ENCODE measurements around the gene ZNF605. TPM values are rescaled to one million over a fixed set of nuclear protein-coding genes. Genes with fewer than 3 reads are reported as not detected.
A peak's percentile ranks its signal among the peaks of the same experiment; 100 is the strongest.
"Not testable (repeated sequence)": the region's sequence is repeated elsewhere in the genome, so short reads cannot be mapped to it uniquely, and the experiment has no call there.

ZNF605 gene
- total RNA-seq = 13.9 TPM
- long read RNA-seq, full-length matches to known transcripts = 9 of 14 reads
- long read RNA-seq, partial matches to known transcripts = 0 of 14 reads
- long read RNA-seq, other reads (novel, unspliced or antisense) = 5 of 14 reads

GRCh38 chr12:132956011-132956788 lies at the start of gene ZNF605:
TSS of gene ZNF605 (minus strand) at chr12:132956306. CDS start at chr12:132945635, 10,671 bp downstream.
- intact Hi-C loops (cut with micrococcal nuclease) = no loop called here
- DNase-seq (peak; percentile 95), ATAC-seq (peak; percentile 95)

DNA sequence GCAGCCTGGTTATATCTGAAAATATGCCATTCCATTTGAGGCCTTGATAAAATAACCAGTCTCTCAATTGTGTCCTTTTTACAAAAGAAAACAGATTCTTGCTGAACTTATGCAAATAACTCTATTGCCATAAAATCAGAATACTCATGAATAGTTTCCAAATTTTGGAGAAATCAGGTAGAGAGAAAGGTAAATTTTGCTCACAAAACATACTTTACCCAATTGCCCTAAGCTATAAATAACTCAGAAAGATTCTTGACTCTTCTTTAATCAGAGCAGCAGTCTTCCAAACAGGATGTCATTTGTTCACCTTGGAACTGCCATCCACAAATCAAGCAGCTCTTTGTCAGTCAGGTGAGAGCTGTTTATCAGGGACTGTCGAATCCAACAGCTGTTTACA lies 42.6 kb upstream of the ZNF605 start:
- DNase-seq = no peak
- intact Hi-C loops (cut with micrococcal nuclease) = no loop called here
- no peak for ATAC-seq

DNA sequence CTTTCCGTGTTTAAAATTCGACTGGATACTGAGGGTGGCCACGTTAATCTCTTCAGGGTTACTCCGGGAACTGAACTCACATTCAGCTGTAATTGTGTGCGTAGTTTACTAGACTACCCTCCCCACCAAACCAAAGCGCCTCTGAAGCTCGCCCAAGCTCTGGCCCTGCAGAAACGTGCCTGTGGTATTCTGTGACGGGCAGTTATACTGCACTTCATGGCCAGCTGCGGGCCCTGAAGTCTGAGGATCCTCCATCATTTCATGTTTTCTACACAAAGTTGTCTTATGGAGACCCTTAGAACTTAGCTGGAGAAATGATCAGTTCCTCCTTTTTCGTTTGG lies 30.7 kb upstream of the ZNF605 start:
- ATAC-seq = no peak
- DNase-seq = no peak
- intact Hi-C loops (cut with micrococcal nuclease) = no loop called here

GRCh38 chr12:132986001-132986884 lies 30.1 kb upstream of the ZNF605 start, which contains the start of gene ZNF26:
TSS of gene ZNF26 (plus strand) at chr12:132986367. CDS start at chr12:132986841, 474 bp downstream.
- intact Hi-C loops (cut with micrococcal nuclease) = no loop called here
- ATAC-seq (peak; percentile 100), DNase-seq (peak; percentile 94)

DNA sequence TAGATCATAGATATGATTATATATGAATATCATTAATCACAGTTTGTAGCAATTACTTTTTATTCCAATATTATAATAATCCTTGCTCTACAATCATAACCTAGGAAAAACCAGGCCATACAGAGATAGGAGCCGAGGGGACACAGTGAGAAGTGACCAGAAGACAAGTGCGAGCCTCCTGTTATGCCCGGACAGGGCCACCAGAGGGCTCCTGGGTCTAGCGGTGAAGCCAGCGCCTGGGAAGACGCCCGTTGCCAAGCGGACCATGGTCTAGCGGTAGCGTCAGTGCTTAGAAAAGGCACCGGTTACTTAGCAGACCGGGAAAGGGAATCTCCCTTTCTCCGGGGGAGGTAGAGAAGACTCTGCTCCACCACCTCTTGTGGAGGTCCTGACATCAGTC lies 20.8 kb upstream of the ZNF605 start:
- intact Hi-C loops (cut with micrococcal nuclease) = not testable (repeated sequence)
- DNase-seq = peak; percentile 74
- peak; percentile 25 for ATAC-seq

DNA sequence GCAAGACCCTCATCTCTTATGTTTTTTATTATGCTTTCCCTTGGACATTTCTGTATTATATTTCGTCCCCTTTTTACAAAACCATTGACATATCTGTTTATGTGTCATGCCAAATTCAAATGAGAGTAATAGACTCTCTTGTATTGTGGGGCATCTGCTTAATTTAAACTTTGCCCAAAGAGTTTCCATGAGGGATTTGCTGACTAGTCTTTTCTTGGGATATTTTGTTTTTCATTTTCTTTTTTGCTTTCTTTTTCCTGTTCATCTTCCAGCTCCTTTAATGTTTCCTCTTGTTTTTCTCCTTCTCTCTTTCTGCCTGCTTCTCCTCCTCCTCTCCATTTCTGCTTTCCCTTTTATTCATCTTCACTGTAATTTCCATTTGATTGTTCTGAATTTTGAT lies 16.3 kb upstream of the ZNF605 start:
- no peak for DNase-seq
- ATAC-seq = no peak
- intact Hi-C loops (cut with micrococcal nuclease) = no loop called here

DNA sequence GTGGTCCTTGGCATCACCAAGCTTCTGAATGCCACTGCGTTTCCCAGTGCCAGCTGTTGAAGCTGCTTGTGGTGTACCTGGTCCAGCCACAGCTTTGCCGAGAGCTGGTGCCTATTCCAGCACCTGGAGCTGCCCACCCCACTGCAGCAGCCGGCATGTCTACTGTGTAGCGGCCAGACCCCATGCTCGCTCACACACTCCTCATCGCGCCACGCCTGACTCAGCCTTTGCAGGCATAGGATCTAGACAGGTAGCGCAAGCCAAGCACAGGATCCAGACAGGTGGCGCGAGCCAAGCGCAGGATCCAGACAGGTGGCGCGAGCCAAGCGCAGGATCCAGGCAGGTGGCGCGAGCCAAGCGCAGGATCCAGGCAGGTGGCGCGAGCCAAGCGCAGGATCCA lies 11.6 kb upstream of the ZNF605 start:
- DNase-seq (no peak), ATAC-seq (no peak)
- intact Hi-C loops (cut with micrococcal nuclease) = no loop called here

DNA sequence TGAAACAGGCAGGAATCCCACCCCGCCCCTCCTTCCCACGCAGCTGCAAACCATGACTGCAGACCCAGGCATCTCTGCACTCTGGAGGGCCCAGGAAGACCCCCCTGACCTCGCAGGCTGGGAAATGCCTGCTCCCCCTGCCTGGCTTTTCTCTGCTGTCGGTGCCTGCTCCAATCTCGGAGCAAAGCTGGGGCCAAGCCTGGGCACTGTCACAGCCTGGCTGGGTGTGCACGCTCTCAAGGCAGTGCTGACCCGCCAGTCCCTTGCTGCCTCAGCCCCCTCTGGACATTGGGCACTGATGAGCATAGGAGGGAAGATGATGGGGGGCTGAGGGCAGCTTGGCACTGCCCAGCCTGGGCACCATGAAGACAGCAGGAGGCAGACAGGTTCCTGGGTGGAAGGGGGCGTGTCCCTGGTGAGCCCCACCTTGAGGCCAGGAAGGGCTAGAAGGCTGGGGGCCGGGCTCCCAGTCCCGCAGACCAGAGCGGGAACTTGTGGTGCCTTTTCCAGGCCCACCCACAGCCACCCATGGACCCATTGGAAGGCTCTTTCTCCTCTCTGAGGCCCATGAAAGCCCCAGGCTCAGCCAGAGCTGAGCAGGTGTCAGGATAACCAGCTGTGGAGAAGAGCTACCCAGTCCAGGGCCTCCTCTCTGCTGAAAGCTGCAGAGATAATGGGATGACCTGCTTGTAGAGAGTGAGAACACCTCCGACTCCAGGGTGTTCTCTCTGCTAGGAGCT lies 10.7 kb upstream of the ZNF605 start:
- no peak for ATAC-seq

GRCh38 chr12:132965796-132966195 lies 9.7 kb upstream of the ZNF605 start:
- ATAC-seq (no peak), DNase-seq (no peak)
- intact Hi-C loops (cut with micrococcal nuclease) = no loop called here

More for the DNA sequence above, 10.7 kb upstream of the ZNF605 start:
- no peak for DNase-seq
- intact Hi-C loops (cut with micrococcal nuclease) = no loop called here

- intact Hi-C loops (cut with micrococcal nuclease); ATAC-seq: not testable (repeated sequence)
- DNase-seq = peak; percentile 65
These were observed 7.8 kb upstream of the ZNF605 start for GRCh38 chr12:132963947-132964346.

- intact Hi-C loops (cut with micrococcal nuclease); DNase-seq; ATAC-seq: not testable (repeated sequence)
These were observed 5.7 kb upstream of the ZNF605 start for GRCh38 chr12:132961790-132962189.

DNA sequence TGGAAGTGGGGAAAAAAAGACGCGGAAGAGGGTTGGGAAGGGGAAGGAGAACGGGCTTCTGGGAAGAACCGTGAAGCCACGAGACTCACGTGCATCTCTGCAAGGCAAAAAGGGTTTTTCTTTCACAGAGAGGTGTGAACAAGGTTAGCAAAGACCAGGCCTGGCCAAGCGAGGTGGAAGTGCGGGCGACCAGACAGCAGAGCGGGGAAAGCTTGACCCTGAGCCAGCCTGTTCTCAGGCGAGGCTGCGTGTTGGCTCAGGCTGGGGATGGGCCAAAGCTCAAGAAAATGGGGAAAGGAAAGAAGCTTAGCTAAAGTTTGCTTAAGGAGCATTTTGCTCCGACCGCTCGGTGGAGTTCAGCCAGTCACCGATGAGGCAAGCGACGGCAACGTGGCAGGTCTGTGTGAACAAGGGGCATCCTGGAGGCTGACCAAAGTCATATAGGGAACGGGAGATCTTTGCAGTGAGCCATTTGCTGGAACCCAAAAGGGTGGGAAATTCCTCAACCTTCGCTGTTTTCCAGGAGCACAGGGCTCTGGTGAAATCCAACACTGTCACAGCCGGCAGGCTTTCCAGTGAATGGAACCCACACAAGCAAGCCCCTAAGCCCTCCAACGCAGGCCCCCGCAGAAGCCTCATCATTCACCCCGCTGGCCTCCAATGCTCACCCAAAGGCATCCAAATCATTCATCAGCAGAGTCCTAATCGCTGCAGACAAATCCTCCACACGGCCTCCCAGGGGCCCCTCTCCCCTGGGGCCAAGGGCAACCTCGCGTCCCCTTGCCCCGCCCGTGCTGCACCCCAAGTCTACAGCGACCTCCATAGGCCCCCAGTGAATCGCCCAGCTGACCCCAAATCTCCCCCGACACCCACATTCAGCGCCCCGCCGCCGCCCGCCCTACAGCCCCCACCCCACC lies 754 bp downstream of the ZNF605 start:
- intact Hi-C loops (cut with micrococcal nuclease) = no loop called here
- ATAC-seq (peak; percentile 45), DNase-seq (peak; percentile 55)

DNA sequence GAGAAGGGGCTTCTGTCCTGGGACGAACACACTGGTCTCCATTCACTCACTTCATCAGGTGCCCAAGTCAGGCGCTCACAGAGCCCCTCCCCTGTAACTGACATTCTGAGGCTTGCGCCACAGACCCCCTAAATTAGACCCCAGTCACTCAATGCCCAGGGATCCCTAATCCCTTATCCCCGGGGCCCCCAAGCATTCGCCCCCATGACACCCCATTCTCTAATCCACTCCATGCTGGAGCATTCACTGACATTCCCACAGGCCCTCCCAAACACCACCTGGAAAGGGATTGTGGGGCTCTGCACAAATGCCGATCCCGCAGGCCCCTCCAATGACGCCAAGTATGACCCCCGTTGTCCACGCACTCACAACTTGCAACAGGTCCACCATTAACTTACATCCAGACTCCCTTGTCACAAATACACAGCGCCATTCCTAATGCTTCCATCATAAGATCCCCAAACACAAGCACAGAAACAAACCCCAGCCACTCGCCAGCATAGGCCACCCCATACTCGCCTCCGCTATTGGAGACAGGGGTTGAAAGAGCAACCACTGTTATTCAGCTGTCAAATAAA lies 1.5 kb downstream of the ZNF605 start:
- ATAC-seq = no peak
- no peak for DNase-seq
- intact Hi-C loops (cut with micrococcal nuclease) = no loop called here

- DNase-seq = no peak
- intact Hi-C loops (cut with micrococcal nuclease) = no loop called here
These were observed 2.3 kb downstream of the ZNF605 start for GRCh38 chr12:132953771-132954170.

DNA sequence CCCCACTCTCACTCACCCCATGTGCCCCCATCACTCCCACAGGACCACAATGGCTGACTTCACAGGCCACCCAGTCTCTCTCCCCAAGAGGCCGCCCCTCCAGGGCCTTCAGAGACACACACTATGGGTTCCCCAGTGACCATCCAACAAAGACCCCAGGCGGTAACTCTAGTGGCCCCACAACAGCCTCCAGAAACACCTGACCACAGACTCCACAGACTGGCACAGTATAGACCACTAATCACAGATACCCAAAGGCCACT lies 3.0 kb downstream of the ZNF605 start:
- intact Hi-C loops (cut with micrococcal nuclease) = no loop called here
- DNase-seq (no peak), ATAC-seq (no peak)

More at GRCh38 chr12:132953771-132954170, 2.3 kb downstream of the ZNF605 start:
- no peak for ATAC-seq

DNA sequence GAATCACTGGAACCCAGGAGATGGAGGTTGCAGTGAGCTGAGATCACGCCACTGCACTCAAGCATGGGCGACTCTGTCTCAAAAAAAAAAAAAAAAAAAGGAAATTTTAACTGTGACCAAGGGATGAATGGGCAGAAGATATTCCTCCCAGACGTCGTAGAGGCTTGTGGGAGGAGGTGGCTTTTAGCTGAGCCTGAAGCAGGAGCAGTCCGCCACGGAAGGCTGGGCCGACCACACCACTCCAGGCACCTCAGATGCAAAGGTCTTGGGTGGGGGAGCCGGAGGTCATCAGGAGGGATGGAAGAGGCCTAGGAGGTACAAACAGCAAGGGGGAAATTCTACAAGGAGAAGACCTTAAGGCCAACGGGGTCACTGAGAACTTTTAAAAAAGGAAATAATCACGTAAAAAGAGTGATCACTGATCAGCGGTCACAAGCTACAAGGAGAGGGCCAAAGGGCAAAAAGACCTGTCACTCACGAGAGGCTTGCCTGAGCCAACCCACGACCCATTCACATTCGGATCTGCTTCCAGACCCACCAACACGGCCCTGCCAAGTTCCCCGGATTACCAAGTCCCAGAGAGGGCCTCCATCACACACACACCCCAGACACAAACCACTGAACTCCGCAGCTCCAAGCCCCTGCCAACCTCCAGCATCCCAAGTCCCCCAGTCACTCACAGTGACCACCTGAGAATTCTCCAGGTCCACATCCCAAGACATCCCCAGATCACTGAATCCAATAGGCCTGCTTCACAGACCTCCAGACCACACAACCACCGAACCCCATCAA lies 3.5 kb downstream of the ZNF605 start:
- ATAC-seq (no peak), DNase-seq (no peak)
- intact Hi-C loops (cut with micrococcal nuclease) = no loop called here

GRCh38 chr12:132951649-132952048 lies 4.5 kb downstream of the ZNF605 start:
- no peak for DNase-seq
- intact Hi-C loops (cut with micrococcal nuclease) = no loop called here
- no peak for ATAC-seq

All from left ventricle myocardium superior (tissue), 1 donor.